ENCODE results near the gene BICRA. TPM values are rescaled to one million over a fixed set of nuclear protein-coding genes. Genes with fewer than 3 reads are reported as not detected.
A peak's percentile ranks its signal among the peaks of the same experiment; 100 is the strongest.

Gene BICRA
- total and polyA plus RNA-seq, 9 of the 15 experiments (the other 6 are each of a cell fraction or from before 2014, with no cell fraction given) = 0.01 to 8.8 (median 1.2) TPM

DNA sequence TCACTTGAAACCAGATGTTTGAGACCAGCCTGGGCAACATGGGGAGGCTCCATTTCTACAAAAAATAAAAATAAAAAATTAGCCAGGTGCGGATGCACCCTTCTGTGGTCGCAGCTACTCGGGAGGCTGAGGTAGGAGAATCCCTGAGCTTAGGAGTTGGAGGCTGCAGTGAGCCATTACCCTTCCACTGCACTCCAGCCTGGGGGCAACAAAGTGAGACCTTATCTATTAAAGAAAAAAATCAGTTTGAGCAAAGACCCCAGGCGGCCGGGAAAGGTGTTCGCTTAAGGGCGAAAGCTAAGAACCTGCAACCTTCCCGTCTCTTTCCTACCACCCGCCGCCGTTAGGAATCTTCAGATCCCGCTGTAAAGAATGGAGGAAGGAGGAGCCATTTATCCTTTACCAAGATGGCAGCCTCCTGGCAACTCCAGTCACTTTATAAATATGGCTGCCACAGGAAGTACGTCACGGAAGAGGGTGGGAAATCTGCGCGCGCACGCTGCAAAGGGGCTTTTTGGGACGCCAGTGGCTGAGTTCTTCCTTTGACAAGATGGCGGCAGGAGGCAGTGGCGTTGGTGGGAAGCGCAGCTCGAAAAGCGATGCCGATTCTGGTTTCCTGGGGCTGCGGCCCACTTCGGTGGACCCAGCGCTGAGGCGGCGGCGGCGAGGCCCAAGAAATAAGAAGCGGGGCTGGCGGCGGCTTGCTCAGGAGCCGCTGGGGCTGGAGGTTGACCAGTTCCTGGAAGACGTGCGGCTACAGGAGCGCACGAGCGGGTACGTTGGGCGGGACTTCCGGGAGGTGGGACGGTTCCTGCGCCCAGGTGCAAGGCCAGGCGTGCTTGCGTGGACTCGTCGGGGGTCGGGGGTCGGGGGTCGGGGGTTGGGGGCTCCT lies 136.3 kb downstream of the BICRA start, which contains the start of gene NOP53 (continued):
- TF ChIP-seq KLF1 (tag; IDR thresholded peaks at IDR 0.05) = no peak
- no peak; the same call in 1 of the 2 replicates for TF ChIP-seq TCFL5 (CRISPR knock-in tag; conservative IDR thresholded peaks at IDR 0.05)
- no peak for TF ChIP-seq ZNF77 (CRISPR knock-in tag; IDR thresholded peaks at IDR 0.05)
- TF ChIP-seq, protein P1, sequence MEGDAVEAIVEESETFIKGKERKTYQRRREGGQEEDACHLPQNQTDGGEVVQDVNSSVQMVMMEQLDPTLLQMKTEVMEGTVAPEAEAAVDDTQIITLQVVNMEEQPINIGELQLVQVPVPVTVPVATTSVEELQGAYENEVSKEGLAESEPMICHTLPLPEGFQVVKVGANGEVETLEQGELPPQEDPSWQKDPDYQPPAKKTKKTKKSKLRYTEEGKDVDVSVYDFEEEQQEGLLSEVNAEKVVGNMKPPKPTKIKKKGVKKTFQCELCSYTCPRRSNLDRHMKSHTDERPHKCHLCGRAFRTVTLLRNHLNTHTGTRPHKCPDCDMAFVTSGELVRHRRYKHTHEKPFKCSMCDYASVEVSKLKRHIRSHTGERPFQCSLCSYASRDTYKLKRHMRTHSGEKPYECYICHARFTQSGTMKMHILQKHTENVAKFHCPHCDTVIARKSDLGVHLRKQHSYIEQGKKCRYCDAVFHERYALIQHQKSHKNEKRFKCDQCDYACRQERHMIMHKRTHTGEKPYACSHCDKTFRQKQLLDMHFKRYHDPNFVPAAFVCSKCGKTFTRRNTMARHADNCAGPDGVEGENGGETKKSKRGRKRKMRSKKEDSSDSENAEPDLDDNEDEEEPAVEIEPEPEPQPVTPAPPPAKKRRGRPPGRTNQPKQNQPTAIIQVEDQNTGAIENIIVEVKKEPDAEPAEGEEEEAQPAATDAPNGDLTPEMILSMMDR (IDR thresholded peaks at IDR 0.05 in 2 of 3, conservative IDR thresholded peaks at IDR 0.05 in 1 of 3; ENCODE audit: insufficient read depth in 2 of 3, low read depth in 1 of 3, low read length in 3 of 3) = no peak
- peak; percentile 85 for TF ChIP-seq MYC (IDR thresholded peaks at IDR 0.05; ENCODE audit: low read depth, low read length)
- TF ChIP-seq MYC (CRISPR knock-in tag; IDR thresholded peaks at IDR 0.05; ENCODE audit: borderline replicate concordance, low read depth) = no peak
- no peak for TF ChIP-seq LARP7 (IDR thresholded peaks at IDR 0.05)
- no peak for TF ChIP-seq CBX2 (IDR thresholded peaks at IDR 0.05; ENCODE audit: insufficient read depth, low read length, poor library complexity, severe bottlenecking)
- TF ChIP-seq ATF3 (IDR thresholded peaks at IDR 0.05) = no peak
- TF ChIP-seq ATF3 (CRISPR knock-in tag; conservative IDR thresholded peaks at IDR 0.05) = no peak
- TF ChIP-seq TEAD4 (IDR thresholded peaks at IDR 0.05; ENCODE audit: low read length) = peak; percentile 36
- TF ChIP-seq TEAD4 (CRISPR knock-in tag; IDR thresholded peaks at IDR 0.05; ENCODE audit: borderline replicate concordance) = no peak
- TF ChIP-seq RBM14 (IDR thresholded peaks at IDR 0.05; ENCODE audit: borderline replicate concordance, insufficient read depth, low read depth, low read length) = no peak
- TF ChIP-seq LEF1 (IDR thresholded peaks at IDR 0.05) = no peak
- TF ChIP-seq TEAD1 (CRISPR knock-in tag; IDR thresholded peaks at IDR 0.05) = no peak
- no peak for TF ChIP-seq HDGF (IDR thresholded peaks at IDR 0.05)
- TF ChIP-seq ZNF324 (CRISPR knock-in tag; IDR thresholded peaks at IDR 0.05) = no peak
- no peak for TF ChIP-seq ZNF586 (CRISPR knock-in tag; conservative IDR thresholded peaks at IDR 0.05)
- no peak for TF ChIP-seq NR1H2 (CRISPR knock-in tag; IDR thresholded peaks at IDR 0.05)
- TF ChIP-seq ZNF184 (CRISPR knock-in tag; IDR thresholded peaks at IDR 0.05) = no peak
- TF ChIP-seq PCBP1 (IDR thresholded peaks at IDR 0.05; ENCODE audit: low read depth, low read length, poor library complexity, severe bottlenecking) = peak; percentile 60
- TF ChIP-seq ZNF764 (CRISPR knock-in tag; IDR thresholded peaks at IDR 0.05; ENCODE audit: low read depth) = no peak
- peak; percentile 83 for TF ChIP-seq RBBP5 (IDR thresholded peaks at IDR 0.05; ENCODE audit: borderline replicate concordance, insufficient read depth, low read length, poor library complexity, severe bottlenecking)

All from K562 (cell line).